Non-pigmented ciliary epithelial cell (primary cell): Measurements from ENCODE around the gene EPS8.
"Not testable (repeated sequence)": the region's sequence is repeated elsewhere in the genome, so short reads cannot be mapped to it uniquely, and the experiment has no call there.

Source experiments
- DNase-seq: peaks from one replicate; pipeline ENCODE4 v3.0.0-alpha.2; 2010; ENCODE audit warnings: low read depth

Gene EPS8

DNA sequence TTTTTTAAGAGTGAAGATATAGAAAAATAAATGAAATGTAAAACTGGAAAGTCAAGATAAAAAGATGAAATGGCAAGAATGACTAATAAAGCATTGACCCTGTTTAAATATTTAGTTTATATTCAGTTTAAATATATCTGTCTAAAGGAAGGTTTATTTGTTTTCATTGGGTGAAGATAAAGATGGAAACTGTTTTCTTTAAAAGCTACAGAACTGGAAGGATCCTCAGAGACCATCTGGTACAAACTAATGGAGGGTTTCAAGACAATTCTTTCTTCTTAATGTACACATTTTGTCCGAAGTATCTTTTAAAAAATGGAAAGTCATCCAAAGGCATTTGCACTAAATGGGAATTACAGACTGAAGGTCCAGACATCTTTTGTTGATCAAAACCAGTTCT lies 142.6 kb downstream of the EPS8 start:
- DNase-seq = no peak

DNA sequence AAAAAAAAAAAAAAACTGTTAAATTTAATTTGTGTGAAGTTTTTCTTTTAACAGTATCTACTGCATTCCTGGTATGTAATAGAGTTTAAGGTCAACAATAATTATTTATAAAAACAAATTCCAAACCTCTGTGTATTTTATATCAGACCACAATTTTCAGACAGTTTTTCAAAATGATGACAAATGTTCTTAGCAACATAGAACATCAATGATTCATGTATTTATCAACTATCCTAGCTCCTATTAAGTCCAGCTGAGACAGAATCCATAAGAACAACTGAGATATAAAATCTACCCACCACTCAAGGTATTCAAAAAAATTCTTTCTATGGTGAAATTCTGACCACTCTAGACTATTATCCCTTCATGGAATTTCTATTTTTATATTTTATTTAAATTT lies 144.5 kb downstream of the EPS8 start:
- no peak for DNase-seq

DNA sequence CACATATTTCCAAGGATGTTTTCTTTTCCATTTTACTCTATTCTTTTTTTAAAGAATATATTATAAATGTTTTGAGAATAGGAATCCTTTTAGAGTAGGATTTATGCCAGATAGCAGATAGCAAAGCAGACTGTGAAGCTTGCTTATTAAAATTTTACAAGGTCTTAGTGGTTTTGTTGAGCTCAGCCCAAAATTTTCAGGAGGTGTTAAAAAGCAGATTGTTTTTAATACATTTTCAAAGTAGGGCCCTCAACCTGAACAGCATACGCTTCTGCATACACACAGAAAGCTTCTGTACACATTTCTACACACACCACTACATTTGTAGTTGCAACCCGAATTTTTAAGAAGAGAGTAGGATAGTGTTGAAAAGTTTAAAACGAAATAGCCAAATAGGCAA lies 151.0 kb downstream of the EPS8 start:
- no peak for DNase-seq

DNA sequence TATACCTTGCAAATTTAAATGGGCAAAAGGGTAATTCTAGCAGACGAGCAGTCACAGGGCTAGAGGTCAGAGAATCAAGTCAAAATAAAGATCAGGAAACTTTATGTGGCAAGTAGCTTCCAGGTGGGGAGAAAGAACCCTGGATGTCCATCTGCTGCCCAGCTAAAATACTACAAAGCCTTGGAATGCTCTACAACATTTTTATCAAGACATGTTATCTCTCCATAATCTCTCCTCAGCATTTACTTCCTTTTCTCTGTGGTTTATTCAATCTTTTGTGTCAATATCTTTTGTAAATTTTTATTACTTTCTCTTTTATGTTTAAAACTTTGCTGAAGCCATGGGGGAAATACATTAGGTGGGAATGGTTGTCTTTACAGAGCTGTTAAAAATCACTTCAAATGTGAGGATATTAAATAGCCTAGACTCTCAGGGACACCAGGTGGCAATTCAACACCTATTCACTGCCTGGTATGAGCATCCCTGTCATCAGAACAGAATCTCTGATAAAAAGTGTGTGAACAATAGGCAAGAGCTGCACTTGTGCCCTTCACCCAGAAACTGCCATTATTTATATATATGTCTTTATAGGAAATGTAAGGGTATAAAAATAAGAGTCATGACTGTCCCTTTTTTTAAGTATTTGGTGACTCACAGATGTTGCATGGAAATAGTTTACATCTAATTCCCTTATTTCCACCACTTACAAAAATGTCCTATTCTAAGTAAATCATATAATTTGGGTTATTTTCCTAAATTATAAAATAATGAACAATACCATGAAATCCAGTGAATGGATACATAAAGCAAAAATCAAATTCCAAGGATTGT lies 152.9 kb downstream of the EPS8 start:
- DNase-seq = no peak

DNA sequence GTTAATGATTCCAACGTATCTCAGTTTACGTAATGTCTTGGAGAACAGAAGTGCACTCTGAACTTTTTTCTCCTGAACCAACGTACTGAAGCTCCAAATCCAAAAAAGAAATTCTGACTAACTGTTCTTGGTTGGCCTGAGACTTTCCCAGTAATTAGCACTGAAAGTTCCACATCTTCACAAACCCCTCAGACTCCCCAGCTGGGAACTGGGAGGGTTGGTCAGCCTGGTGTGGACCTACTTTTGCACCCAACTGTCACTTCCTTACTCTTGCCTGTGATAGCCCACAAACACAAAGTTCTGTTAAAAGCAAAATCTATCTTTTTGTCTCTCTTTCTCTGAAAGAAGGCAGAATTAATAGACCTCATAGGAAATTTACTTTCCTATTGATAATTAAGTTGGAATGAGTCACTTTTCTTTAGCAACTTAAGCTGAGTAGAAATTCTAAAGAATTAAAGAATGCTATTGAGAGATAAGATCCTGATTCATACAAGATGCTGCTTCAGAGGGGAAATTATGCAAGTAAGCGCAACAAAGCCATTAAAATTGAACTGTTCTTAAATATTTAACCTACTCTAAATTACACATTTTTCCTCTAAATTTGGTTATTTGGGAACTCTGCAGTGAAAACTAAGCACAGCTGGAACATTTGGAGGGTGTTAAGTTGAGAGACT lies 155.0 kb downstream of the EPS8 start:
- no peak for DNase-seq

DNA sequence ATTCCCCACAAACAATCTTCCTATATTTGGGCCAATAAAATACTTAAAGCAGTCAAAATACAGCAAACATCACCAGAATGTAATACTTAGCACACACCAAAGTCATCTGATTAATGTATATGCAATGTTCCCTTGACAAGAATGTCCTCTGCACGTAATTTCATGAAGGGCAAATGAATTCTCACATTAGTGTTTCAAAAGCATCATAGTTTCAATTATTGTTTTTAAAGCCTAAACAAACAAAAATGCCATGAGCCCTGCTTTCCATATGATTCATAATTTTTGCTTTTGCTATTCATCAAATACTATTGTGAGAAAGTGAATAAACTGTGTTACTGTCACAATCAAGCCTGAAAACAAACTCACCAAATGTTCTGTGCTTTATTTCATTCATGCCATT lies 156.0 kb downstream of the EPS8 start:
- no peak for DNase-seq

DNA sequence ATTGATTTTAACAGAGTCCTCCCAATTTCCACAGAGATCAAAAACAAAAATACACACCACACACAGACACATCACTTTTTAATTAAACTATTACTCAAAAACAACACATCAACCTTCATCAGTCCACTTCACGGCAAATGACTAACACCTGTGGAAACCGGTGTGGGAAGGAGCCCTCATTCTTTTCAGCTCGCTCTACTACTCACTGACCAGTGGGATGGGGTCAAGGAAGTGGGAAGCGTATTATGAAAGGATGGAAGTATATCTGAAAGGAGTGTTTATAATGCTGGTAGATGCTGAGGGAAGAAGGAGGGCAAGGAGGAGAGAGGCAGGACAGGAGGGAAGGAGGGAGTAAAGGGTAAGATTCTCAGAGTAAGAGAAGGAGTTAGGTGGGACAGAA lies 156.5 kb downstream of the EPS8 start:
- DNase-seq = no peak

DNA sequence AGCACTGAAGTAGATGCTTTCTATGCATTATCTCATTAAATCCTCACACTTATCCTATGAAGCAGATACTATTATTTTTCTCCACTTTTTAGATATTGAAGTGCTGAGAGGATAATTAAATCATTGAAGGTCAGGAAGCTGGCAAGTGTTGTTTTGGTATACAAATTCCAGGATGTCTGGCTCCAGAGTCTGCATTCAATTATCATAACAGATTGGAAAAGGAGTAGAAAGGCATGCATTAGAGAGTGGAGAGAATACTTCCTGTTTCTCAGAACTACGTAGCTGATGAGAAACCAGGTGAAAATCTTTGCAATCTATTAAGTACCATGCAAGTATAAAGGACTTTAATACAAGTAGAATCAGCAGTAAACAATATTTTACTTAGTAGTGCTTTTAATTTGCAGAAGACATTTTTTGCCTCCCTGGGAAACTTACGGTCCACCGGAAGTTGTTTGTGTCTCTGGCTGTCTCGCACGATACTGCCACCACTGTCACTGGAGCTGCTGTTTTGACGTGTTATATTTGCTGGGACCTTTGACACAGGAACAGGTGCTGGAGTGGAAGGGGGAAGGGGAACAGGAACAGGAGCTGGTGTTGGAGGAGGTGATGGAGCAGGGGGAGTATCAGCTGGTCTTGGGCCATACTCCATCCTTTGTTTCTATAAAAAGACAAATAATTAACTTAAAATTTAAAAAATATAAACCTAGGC lies 158.0 kb downstream of the EPS8 start:
- DNase-seq = no peak

DNA sequence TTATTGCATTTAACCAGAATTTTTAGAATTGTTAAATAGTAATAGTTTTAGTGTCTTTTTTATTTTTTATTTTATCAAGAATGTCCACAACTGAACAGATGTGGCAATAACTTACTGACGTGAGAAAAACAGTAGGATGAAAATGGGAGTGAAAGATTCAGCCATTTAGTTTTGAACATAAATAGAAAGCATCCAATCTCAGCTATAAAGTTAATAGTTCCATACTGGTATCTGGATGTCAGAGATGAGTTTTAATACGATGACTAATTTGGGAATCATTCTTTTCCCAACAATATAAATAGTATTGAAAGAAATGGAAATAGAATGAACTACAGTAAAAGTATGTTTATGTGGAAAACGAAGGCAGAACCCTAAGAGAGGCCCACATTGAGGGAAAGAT lies 159.4 kb downstream of the EPS8 start:
- no peak for DNase-seq

DNA sequence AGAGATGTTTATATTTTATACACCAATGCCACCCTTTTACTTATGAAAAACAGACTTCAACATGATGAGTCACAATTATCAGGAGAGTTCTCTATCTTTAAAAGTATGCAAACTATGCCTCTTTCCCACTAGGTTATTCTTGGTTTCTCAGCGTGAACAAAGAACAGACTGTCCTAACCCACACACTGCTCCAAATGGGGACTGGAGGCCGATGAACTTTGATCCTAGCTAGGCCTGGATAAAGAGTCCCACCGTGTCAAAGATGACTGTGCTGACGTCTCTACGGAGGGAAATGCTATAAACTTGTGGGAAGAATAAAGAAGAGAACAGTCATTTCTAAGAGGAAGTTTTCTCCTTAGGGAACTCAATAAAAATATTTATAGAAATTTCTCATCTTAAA lies 160.1 kb downstream of the EPS8 start:
- peak; percentile 95 for DNase-seq

DNA sequence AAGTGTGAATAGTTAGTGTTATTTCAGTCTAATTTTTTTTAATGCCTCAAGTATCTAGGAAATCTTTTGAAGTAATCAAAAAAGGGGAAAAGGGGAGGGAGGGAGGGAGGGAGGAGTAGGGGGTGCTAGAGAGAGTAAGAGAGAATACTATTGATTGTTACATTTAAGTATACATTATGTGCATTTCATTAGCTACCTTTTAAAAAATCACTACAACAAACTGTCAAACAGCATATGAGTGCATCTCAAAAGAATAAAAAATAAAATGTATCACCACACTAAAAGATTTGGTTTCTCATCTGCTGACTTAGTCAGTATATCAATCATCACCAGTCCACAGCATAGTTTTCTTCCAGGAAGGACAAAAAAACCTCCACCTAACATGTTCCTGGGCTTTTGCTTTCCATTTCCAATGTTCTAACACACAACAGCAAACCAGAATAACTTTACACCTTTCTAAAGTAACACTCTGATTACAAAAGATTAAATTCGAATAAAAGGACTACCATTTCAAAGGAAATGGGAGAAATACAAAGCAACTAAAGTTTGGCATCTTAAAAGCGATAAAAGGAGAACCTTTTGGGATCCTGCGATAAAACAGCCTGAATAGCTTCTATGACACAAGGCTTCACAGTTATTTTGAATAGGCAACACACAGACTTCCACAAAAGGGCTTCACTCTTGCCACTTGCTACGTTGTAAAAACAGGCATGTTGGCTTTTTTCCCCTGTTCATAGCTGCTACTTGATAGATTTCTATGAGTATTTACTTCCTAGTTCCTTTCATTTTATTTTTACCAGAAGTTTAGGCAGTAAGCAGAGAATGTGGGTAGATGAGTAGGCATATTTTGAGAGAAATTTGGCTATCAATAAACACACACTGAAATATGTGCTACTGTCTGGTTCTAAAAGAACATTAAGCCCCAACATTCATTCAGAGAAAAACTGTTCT lies 160.9 kb downstream of the EPS8 start:
- no peak for DNase-seq

DNA sequence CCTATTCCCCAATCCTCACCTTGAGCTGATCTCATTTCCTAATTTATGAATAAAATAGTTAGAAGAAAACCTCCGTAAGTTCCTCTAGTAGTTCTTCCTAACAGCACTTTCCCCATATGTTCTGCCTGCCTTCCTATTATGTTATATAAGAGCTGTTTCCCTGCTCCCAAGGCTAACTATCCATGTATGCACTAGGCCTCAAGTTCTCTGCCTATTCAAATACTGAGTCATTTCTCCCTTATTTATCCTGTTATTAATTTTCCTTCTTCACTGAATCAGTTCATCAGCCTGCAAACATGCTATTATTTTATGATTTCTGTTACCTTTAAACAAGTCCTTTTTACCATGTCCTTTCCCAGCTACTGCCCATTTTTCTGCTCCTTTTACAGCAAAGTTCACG lies 164.1 kb downstream of the EPS8 start:
- no peak for DNase-seq

DNA sequence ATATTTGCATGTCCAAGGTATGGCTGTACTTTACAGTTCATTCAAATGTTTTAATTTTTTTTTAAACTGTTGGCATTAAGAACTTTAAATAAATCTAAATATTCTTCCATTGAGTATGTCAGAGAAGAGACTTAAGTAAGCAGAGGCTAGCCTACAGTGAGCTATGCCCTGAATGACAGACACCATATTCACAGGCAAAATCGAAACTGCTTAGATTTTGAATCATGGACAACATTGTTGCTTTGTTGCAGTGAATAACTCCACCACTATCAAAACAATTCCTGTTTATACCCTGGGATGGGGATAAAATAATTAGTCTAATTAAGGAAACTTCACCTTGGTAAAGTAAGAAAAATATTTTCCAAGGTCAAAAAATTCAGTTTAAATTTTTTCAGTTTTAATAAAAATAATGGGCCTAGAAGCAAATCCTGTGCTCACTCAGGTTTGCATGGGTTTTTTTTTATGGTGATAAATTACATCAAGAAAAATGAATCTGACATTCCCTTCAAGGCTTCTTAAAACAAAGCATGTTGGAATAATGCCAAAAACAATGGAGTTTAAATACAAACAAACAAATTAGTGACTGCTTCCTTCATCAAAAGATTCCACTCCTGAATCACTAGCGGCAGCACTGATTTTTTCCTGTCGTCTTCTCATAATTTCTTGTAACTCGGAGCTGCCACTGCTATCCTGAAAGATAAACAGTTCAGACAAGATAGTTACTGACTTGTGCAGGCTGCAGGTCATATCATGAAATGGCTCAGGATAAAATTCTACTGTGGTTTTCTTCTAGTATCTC lies 168.2 kb downstream of the EPS8 start:
- no peak for DNase-seq

DNA sequence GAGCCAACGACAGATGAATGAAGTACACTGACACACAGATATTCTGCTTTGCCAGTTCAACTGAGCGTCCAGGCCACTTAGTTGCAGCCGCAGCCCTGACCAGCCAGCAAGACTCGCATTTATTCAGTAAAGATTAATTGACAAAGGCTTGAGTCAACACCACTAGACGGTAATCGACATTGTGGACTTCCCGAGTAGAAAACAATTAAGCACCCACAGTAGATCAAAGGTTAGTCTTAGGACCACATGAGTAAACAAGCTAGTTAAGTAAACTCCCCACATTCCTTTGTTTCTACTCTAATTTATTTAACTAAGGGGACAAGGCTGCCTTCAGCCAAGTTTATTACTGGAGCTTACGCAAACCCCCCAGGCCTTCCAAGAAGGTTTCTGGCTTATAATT lies 172.7 kb downstream of the EPS8 start:
- DNase-seq = not testable (repeated sequence)

DNA sequence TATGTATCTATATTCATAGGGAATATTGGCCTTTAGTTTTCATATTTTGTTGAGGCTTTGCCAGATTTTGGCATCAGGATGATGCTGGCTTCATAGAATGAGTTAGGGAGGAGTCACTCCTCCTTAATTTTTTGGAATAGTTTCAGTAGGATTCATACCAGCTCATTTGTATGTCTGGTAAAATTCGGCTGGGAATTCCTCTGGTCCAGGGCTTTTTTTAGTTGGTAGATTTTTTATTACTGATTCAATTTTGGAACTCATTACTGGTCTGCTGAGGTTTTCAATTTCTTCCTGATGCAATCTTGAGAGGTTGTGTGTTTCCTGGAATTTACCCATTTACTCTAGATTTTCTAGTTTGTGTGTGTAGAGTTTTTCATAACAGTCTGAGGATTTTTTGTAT lies 175.2 kb downstream of the EPS8 start:
- DNase-seq = no peak

DNA sequence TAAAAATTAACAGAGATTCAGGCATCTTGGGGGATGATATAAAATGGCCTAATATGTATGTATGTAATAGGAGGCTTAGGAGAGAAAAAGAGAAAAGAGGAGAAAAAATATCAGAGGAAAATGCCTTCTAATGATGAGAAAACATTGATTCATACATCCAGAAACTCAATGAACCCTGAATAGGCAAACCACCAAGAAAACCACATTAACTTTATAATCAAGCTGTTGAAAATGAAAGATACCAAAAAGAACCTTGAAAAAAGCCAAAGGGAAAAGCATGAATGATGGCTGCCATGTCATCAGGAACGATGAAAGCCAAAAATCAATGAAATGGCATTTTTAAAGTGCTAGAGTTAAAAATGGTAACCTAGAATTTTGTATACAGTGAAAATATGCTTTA lies 180.2 kb downstream of the EPS8 start:
- no peak for DNase-seq

DNA sequence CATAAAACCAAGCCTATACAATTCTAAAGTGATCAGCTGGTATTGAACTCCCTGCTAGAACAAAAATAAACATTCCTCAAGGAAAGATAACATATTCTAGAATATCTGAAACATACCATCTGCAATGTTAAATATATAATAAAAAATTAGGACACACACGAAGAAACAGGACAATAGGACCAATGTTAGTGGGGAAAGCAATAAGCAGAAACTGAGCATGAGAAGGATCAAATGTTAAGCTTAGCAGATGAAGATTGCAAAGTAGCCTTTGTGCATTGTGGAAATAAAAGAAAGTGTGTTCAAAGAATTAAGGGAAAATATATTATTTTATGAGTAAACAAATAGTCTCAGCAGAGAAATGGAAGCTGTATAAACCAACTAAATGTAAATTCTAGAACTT lies 180.8 kb downstream of the EPS8 start:
- DNase-seq = no peak

DNA sequence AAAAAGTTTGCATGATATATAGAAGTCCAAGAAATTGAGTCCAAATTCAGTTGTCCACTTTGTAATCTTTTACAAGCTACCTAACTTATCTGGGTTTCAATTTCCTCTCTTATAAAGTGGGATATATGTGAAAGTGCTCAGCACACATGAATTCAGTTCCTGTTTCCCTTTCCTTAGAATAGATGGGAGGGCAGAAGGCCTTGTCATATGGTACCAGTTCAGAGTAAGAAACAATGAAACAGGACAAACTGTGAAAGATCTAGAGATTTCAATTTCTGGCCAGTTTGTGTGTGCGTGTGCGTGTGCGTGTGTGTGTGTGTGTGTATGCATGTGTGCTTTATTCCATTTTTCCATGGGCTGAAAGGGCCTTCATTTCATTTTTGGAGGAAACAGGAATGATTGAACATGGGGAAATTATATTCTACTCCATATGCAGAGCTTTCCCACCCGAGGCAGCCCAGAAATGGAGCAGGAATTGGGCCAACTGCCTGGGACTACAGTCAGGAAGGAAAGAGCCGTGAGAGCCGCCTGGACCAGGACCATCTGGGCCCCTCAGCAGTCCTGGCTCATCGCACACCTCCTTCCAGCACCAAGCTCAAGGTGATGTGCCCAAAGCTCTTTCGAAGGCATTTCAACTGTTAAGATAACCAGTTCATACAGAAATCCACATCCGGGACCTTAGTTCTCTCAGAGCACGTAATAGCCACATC lies 183.2 kb downstream of the EPS8 start:
- DNase-seq = no peak

DNA sequence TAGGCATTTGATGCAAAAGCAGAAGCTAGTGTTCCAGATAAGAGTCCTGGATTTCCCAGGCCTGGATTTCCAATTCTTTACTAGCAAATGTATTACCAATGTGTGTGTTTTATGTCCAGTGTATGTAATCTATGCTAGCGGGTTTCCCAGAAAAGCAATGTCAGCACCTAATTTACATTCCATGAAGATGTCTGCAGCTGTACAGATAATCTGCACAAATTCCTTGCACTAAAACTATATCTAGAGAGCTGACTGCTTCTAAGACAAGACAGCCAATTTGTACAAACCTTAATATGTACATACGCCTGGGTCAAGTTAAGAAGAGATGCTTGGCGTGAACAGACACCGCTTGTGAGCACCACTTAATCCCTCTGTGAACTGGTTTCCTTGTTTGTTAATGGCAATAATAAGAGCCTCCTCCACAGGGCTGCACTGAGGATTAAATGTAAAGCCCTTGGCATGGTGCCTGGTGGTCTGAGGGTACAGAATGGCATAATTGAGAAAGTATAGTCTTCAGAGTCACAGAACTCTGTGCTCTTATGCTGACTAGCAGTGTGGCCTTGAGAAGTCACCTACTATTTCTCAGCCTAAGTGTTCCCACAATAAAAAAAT lies 185.6 kb downstream of the EPS8 start:
- no peak for DNase-seq

DNA sequence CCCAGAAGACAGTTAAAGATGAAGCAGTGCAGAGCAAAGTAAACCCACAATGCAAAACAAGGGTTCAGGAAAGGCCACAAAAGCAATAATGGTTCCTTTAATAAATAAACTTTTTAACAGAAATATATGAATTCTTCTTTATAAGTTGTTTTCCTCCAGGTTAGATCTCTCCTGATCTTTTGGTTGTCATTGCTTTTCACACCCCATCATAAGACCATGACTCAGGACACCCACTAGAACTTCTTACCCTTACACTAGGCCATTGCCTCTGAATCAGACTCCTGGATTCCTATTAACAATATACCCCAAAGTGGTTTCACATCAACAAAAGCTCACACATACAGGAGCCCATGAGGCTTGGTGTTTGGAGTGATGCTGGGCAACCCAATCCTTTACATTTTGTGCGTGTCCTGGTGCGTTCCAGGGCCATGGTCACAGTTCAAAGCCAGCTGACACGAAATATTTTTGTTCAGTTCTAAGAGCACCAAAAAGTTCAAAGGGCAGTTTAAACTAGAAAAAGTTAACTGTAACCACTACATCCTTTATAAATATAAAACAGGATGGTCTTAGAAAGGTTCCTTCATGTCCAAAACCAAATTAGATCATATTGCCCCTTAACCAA lies 187.0 kb downstream of the EPS8 start:
- no peak for DNase-seq
